ENCODE results near the gene HOXA3.

GRCh38 chr7:27148031-27148755 is 4.2 kb downstream of the HOXA3 start:
- peak; percentile 62 for TF ChIP-seq EZH2 (IDR thresholded peaks at IDR 0.05; ENCODE audit: insufficient read depth, low read length)
- no peak for TF ChIP-seq CTCF (IDR thresholded peaks at IDR 0.05; ENCODE audit: insufficient read depth, low read depth, low read length)
